Activated CD4-positive, alpha-beta T cell treated with anti-CD3 and anti-CD28 coated beads, Interleukin-2, amount 10 ng/mL, durations not matched to agents 7 days and 5 days (primary cell): ENCODE results near the gene ARL8B. TPM values are rescaled to one million over a fixed set of nuclear protein-coding genes. Genes with fewer than 3 reads are reported as not detected.
"Not testable (repeated sequence)": the region's sequence is repeated elsewhere in the genome, so short reads cannot be mapped to it uniquely, and the experiment has no call there.

Experiments used
- CTCF ChIA-PET: fragments of 350-600 bp; sonication (Branson Sonifier 250); formaldehyde crosslinking; loops from one replicate; lab custom pipeline; 2021; ENCODE audit warnings: antibody characterized with exemption; lab: Charles Lee
- POLR2A ChIA-PET: fragments of 350-600 bp; sonication (Branson Sonifier 250); formaldehyde crosslinking; loops from one replicate; lab custom pipeline; 2021; ENCODE audit warnings: antibody characterized with exemption; lab: Charles Lee
- DNase-seq: peaks from one replicate; pipeline ENCODE4 v3.0.0-alpha.2; 2020
- H3K27ac Mint-ChIP-seq: one replicate; pipeline ENCODE4 v1.8.0; 2021; ENCODE audit warnings: mild to moderate bottlenecking, moderate library complexity, mixed read lengths
- H3K27me3 Mint-ChIP-seq: one replicate; pipeline ENCODE4 v1.8.0; 2021; ENCODE audit warnings: mixed read lengths
- H3K36me3 Mint-ChIP-seq: one replicate; pipeline ENCODE4 v1.8.0; 2021; ENCODE audit warnings: low read depth, mixed read lengths
- H3K4me1 Mint-ChIP-seq: one replicate; pipeline ENCODE4 v1.8.0; 2021; ENCODE audit warnings: mixed read lengths
- H3K4me3 Mint-ChIP-seq: one replicate; pipeline ENCODE4 v1.8.0; 2021; ENCODE audit warnings: mild to moderate bottlenecking, moderate library complexity, mixed read lengths
- H3K9me3 Mint-ChIP-seq: one replicate; pipeline ENCODE4 v1.8.0; 2021; ENCODE audit warnings: mixed read lengths
- total RNA-seq, 2 experiments: library from RNA; stranded (reverse); gene quantifications; one replicate each; pipeline ENCODE4 v1.2.3, GENCODE V29; 2021

The ARL8B gene
- total RNA-seq: 10 to 100 TPM; 41.3 to 46.4 TPM

DNA sequence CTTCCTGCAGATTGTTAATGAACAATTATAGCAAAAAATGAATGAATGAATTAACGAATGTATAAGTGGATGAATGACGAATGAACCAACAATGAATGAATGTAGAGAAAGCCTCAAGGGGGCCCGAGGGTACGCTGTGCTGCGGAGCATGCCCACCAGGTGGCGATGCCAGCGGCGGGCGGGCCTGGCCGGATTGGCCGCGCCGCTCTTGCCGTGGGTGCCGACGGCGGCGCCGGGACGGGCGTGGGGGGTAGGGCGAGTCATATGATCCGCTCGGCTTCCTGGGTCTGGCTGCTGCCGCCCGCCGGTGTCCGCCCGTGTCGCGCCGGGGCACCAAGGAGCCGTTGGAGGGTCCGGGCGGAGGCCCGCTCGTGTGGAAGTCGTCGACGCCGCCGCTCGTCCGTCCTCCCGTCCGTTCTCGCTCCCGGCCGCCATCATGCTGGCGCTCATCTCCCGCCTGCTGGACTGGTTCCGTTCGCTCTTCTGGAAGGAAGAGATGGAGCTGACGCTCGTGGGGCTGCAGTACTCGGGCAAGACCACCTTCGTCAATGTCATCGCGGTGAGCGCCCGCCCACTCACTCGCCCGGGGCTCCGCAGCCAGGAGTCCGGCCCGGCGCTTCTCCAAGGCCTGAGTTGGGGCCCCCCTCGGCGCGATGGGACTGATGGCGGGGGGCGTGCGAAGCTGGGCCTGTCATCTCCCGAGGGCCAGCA, at the start of gene ARL8B:
TSS of gene ARL8B (plus strand) at position 263 of the 711 bp plus-strand sequence. CDS start at position 437, 174 bp downstream.
- Mint-ChIP-seq H3K27me3 (no peaks in the 10 kb centered on the region), H3K4me3 (peak within 1 kb of the TSS; percentile 91), H3K9me3 (no peaks in the 10 kb centered on the region), H3K27ac (peak within 1 kb of the TSS; percentile 96), H3K4me1 (peaks cover 29% of the 10 kb centered on the region), H3K36me3 (peaks cover 2% of the 10 kb centered on the region)
- DNase-seq: peak; percentile 91
- ChIA-PET POLR2A (no interaction called here), CTCF (interaction anchor here (0.7 to 2.7 kb wide), 12 partner anchors 9 to 354 kb away, joined by 3 to 12 read pairs (median 3); partner anchors contain the start of gene EDEM1)

DNA sequence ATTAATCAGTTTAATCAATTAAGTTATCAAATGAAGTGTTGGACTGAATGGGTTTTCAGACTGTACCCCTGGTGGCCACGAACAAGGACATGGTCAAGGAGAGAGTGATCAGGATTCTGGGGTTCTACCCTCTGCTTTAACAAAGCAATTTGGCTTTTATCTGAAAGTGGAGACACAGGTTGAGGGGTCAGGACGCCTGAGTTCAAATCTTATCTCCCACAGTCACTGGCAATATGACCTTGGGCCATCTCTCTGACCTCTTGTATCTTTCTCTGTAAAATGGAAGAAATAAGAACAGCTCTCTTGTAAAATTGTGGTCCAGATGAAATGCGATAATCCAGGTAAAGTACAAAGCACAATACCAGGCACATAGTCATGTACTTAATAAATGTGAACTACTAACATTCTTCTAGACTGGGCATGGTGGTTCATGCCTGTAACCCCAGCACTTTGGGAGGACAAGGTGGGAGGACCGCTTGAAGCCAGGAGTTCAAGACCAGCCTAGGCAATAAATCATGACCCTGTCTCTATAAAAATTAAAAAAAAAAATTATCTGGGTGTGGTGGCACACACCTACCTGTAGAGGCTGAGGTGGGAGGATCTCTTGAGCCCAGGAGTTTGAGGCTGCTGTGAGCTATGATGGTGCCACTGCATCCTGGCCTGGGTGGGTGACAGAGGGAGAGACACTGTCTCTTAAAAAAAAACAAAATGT, 48.6 kb upstream of the ARL8B start:
- Mint-ChIP-seq H3K4me1 (no peaks in the 10 kb centered on the region), H3K9me3 (no peaks in the 10 kb centered on the region), H3K36me3 (no peaks in the 10 kb centered on the region), H3K27me3 (peaks cover 19% of the 10 kb centered on the region), H3K27ac (no peak overlapping the region), H3K4me3 (no peak overlapping the region)
- ChIA-PET POLR2A (no interaction called here), CTCF (interaction anchor here (0.7 to 1.8 kb wide), 2 partner anchors 8 to 106 kb away, joined by 3 to 4 read pairs; no protein-coding TSS in a partner anchor)
- DNase-seq: no peak

DNA sequence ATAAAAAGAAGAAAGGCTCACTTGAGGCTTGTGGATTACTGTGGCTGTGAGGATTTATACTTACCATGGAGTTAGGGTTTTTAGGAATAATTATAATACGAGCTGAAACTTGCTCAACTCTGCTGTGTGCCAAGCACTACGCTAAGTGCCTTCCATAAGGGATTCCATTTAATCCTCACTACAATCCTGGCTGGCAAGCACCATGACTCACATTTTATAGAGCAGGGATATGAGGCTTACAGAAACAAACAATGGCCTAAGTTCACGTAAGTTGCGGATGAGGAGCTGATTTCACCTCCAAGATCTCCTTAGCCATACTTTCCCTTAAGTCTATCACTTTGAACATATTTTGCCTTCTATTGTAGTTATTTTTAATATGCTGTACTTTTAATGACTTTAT, 43.9 kb upstream of the ARL8B start:
- H3K4me3 Mint-ChIP-seq: no peak overlapping the region
- ChIA-PET POLR2A (no interaction called here), CTCF (interaction anchor here (0.9 to 1.2 kb wide), 2 partner anchors 9 to 10 kb away, joined by 3 read pairs; no protein-coding TSS in a partner anchor)
- H3K27me3 Mint-ChIP-seq: peaks cover 7% of the 10 kb centered on the region
- no peaks in the 10 kb centered on the region for H3K4me1 Mint-ChIP-seq
- no peak for DNase-seq
- H3K36me3 Mint-ChIP-seq: no peaks in the 10 kb centered on the region
- H3K27ac Mint-ChIP-seq: no peak overlapping the region
- no peaks in the 10 kb centered on the region for H3K9me3 Mint-ChIP-seq

DNA sequence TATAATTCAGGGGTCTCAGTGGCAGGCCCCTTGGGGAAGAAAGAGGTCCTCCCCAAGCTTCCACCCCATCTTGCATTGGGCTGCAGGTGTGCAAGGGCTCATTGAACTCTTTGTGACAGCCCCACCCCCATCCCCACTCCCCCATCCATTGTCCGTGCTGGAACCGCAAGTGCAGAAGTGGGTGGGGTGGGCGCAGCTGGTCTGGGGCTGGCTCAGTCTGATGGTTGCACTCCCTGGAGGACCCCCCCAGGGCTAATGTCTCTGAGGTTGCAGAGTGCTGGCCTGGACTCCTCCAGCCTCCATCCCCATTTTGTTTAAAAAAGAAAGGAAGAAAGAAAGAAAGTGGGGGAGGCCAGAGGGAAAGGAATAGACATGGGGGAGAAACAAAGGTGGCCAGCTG, 42.3 kb upstream of the ARL8B start:
- ChIA-PET CTCF (interaction anchor here (0.6 kb wide), 1 partner anchor 44 kb away, joined by 3 read pairs; no protein-coding TSS in a partner anchor), POLR2A (no interaction called here)
- no peak overlapping the region for H3K27ac Mint-ChIP-seq
- H3K9me3 Mint-ChIP-seq: no peaks in the 10 kb centered on the region
- no peaks in the 10 kb centered on the region for H3K36me3 Mint-ChIP-seq
- peaks cover 5% of the 10 kb centered on the region for H3K27me3 Mint-ChIP-seq
- no peak for DNase-seq
- H3K4me3 Mint-ChIP-seq: no peak overlapping the region
- H3K4me1 Mint-ChIP-seq: no peaks in the 10 kb centered on the region

DNA sequence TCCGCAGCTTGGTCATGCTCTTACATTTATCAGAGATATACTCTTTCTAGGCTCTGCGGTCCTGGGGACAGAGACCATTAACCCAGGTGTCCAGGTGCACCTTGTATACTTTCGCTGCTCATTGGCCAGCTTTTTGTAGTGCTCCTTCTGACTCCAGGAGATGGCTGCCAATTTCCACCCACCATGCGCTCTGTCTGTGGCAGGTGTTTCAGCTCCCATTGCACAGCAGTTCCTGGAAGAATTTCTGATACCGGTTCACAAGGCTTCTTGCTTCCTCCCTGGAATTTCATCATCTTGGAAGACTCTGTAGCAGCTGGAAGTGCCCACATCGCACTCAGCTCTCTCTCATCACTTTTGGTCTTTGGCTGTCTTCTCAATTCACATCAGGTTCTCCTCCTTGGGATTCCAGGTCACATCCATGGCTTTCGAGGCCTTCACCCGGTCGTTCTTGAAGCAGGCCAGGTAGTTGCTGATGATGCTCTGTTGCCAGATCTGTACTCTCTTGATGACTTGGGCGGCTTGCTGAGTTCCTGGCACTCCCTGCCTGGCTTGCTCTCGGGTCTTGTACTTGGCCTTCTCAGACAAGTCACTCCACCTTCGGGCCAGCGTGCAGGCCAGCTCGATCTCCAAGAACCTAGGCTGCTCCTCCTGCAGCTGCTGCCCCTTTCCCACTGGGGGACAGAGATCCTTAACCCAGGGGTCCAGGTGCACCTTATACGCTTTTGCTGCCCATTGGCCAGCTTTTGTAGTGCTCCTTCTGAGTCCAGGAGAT, 41.1 kb upstream of the ARL8B start:
- CTCF ChIA-PET: no interaction called here
- H3K4me3 Mint-ChIP-seq: no peak overlapping the region

DNA sequence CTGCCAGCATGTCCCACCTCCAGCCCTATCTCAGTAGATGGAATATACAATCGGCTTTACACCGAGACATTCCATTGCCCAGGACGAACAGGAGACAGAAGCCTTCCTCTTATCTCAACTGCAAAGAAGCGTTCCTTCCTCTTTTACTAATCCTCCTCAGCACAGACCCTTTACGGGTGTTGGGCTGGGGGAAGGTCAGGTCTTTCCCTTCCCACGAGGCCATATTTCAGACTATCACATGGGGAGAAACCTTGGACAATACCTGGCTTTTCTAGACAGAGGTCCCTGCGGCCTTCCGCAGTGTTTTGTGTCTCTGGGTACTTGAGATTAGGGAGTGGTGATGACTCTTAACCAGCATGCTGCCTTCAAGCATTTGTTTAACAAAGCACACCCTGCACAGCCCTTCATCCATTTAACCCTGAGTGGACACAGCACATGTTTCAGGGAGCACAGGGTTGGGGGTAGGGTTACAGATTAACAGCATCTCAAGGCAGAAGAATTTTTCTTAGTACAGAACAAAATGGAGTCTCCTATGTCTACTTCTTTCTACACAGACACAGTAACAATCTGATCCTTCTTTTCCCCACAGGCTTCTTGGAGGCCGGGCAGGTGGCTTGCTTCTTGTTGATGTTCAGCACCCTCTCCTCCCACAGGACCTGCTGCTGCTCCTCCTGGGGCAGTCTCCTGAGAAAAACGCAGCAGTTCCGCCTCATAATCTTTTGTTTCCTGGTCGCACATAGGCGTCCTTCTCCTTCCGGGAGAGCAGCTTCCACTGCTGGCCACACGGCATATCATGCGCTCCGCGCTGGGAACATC, 39.9 kb upstream of the ARL8B start:
- H3K27me3 Mint-ChIP-seq, DNase-seq, POLR2A ChIA-PET, H3K4me3 Mint-ChIP-seq, H3K9me3 Mint-ChIP-seq, H3K4me1 Mint-ChIP-seq, H3K36me3 Mint-ChIP-seq, H3K27ac Mint-ChIP-seq: not testable (repeated sequence)
- CTCF ChIA-PET: interaction anchor here (0.7 kb wide), 1 partner anchor 10 kb away, joined by 3 read pairs; no protein-coding TSS in a partner anchor

More for the DNA sequence above, 41.1 kb upstream of the ARL8B start:
- POLR2A ChIA-PET: no interaction called here
- H3K27me3 Mint-ChIP-seq: peaks cover 5% of the 10 kb centered on the region
- no peaks in the 10 kb centered on the region for H3K36me3 Mint-ChIP-seq
- H3K9me3 Mint-ChIP-seq: no peaks in the 10 kb centered on the region
- H3K27ac Mint-ChIP-seq: no peak overlapping the region
- H3K4me1 Mint-ChIP-seq: no peaks in the 10 kb centered on the region
- DNase-seq: no peak

DNA sequence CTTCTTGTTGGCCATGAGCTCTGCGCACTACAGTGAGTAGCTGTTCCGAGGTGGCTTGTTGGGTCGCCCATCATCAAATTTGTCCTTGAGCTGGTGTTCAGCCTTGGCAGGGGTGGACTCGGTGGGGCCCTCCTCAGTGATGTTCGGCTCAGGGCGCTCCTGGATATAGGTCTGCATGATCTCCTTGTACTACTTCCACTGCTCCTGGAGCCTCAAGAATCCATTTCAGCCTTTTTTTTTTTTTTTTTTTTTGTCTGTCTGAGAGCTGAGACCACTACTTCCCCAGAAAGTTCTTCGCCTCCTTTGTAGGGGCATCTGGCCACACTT, 39.3 kb upstream of the ARL8B start:
- CTCF ChIA-PET: interaction anchor here (0.7 kb wide), 1 partner anchor 11 kb away, joined by 3 read pairs; no protein-coding TSS in a partner anchor

DNA sequence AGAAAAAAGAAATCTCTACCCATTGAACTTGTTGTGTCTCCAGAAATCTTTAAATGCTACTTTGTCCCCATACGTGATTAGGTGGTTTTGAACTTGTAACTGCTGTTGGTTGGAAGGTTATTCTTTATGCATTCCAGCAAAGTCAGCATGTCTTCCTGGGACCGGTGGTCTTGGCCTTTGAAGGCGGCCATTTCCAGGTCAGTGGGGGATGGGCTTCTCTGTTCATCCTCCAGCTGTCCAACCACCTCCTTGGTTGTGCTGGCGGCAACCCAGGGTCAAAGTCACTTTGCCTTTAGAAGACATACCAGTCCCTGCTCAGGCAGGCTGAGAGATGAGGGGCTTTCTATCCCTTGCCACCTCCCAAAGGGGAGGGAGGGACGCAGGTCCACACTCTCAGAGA, 37.9 kb upstream of the ARL8B start:
- POLR2A ChIA-PET: no interaction called here
- CTCF ChIA-PET: no interaction called here

More for the DNA sequence above, 39.3 kb upstream of the ARL8B start:
- Mint-ChIP-seq H3K27me3 (peaks cover 7% of the 10 kb centered on the region), H3K4me3 (no peak overlapping the region), H3K4me1 (no peaks in the 10 kb centered on the region), H3K36me3 (no peaks in the 10 kb centered on the region), H3K27ac (no peak overlapping the region), H3K9me3 (no peaks in the 10 kb centered on the region)
- POLR2A ChIA-PET: no interaction called here
- no peak for DNase-seq

DNA sequence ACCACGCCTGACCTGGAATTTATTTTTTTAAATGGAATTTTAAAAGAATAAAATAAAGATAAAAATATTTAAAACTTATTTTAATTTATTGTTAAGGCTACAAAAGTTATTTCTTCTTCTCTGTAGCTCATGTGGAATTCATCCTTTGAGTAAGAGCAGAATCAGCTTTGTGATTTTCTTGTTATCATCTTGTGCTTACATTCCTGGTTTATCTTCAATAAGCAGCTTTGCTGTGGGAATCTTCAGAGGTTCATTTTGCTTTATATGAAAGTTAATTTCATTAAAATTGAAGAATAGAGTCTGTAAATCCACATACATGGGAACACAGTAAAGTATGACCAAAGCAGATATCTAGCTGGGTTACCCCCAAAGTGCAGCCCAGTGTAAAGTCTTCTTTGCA, 35.4 kb upstream of the ARL8B start:
- Mint-ChIP-seq H3K27me3 (peaks cover 4% of the 10 kb centered on the region), H3K9me3 (no peaks in the 10 kb centered on the region), H3K4me1 (no peaks in the 10 kb centered on the region), H3K4me3 (no peak overlapping the region), H3K27ac (no peak overlapping the region), H3K36me3 (no peaks in the 10 kb centered on the region)
- DNase-seq: no peak
- POLR2A ChIA-PET: no interaction called here
- CTCF ChIA-PET: interaction anchor here (0.6 to 0.7 kb wide), 2 partner anchors 37 to 59 kb away, joined by 3 to 4 read pairs; no protein-coding TSS in a partner anchor

More for the DNA sequence above, 37.9 kb upstream of the ARL8B start:
- H3K36me3 Mint-ChIP-seq: no peaks in the 10 kb centered on the region
- no peak overlapping the region for H3K27ac Mint-ChIP-seq
- no peaks in the 10 kb centered on the region for H3K9me3 Mint-ChIP-seq
- no peaks in the 10 kb centered on the region for H3K4me1 Mint-ChIP-seq
- DNase-seq: no peak
- H3K27me3 Mint-ChIP-seq: peaks cover 4% of the 10 kb centered on the region
- no peak overlapping the region for H3K4me3 Mint-ChIP-seq

DNA sequence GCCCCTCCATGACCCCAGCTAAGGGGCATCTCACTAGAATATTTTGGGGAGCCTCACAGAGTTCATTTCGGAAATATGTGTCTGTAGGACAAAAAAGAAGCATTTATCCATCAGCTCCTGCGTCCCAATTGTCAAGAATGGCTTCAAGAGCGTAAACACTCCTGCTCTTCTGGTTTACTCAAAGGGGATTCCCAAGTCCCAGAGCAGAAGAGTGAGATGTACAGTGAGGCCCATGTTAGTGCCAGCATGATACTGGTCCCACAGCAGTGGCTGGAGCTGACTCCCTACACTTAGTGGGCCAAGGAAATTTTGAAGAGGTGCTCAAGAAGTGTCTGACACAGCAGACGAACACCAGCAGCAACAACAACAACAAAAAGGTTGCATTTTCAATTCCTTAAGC, 34.9 kb upstream of the ARL8B start:
- ChIA-PET POLR2A (no interaction called here), CTCF (interaction anchor here (0.6 to 1.5 kb wide), 3 partner anchors 19 to 60 kb away, joined by 3 to 4 read pairs (median 4); no protein-coding TSS in a partner anchor)
- Mint-ChIP-seq H3K27me3 (peaks cover 4% of the 10 kb centered on the region), H3K9me3 (no peaks in the 10 kb centered on the region), H3K36me3 (no peaks in the 10 kb centered on the region), H3K4me1 (no peaks in the 10 kb centered on the region), H3K27ac (no peak overlapping the region), H3K4me3 (no peak overlapping the region)
- DNase-seq: no peak

DNA sequence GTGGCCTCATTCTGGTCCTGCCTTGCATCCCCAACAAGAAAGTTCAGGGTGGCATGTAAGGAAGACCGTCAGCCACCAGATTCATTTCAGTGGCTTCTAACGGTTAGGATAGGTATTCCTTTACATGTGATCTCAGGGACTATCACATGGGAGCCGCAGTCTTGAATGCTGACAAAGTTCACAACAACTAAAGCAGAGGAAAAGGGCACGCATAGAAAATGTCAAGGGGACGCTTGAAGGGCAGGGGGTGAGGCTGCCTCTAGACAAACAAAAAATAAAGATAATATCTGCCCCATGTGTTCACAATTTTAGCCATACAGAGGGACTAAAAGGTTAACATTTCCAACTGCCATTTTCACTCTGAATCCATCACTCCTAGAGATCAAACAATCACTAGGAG, 31.9 kb upstream of the ARL8B start:
- H3K4me3 Mint-ChIP-seq: no peak overlapping the region
- ChIA-PET CTCF (no interaction called here), POLR2A (no interaction called here)
- no peaks in the 10 kb centered on the region for H3K9me3 Mint-ChIP-seq
- DNase-seq: no peak
- H3K27ac Mint-ChIP-seq: no peak overlapping the region
- H3K27me3 Mint-ChIP-seq: peaks cover 12% of the 10 kb centered on the region
- H3K36me3 Mint-ChIP-seq: no peaks in the 10 kb centered on the region
- no peaks in the 10 kb centered on the region for H3K4me1 Mint-ChIP-seq

DNA sequence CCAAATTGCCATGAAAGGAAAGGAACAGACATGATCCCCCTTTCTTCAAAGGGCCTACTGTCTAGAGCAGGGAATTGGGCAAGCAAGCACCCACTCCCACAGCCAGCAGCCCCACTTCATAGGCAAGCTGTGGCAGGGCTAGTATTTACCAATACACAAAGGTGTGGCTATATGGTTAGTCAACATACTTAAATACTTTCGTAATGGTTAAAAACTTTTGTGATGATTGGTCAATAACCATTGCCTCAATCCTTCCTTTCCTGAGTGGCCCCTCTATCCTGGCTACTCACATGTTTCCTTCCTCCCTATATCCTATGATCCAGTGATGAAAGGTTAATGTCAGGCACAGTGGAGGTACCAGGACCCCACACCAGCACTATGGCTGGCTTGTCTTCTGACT, 30.1 kb upstream of the ARL8B start:
- Mint-ChIP-seq H3K36me3 (no peaks in the 10 kb centered on the region), H3K4me3 (no peak overlapping the region), H3K4me1 (peaks cover 5% of the 10 kb centered on the region), H3K27ac (no peak overlapping the region), H3K9me3 (no peaks in the 10 kb centered on the region), H3K27me3 (peaks cover 23% of the 10 kb centered on the region)
- ChIA-PET CTCF (no interaction called here), POLR2A (no interaction called here)
- no peak for DNase-seq
